SK-N-SH (cell line): Measurements from ENCODE around the gene MORC2. TPM values are rescaled to one million over a fixed set of nuclear protein-coding genes. Genes with fewer than 3 reads are reported as not detected.

Experiments used
- CTCF ChIA-PET: fragments of 300-600, 350-600 bp; formaldehyde crosslinking; extraction: SDS; loops from one replicate; lab custom pipeline; 2021; lab: Yijun Ruan, JAX
- POLR2A ChIA-PET: fragments of 350-600 bp; sonication (Branson Sonifier 250); formaldehyde crosslinking; extraction: SDS; loops from one replicate; lab custom pipeline; 2020; ENCODE audit warnings: antibody characterized with exemption, inconsistent platforms; lab: Yijun Ruan, JAX
- DNase-seq: peaks from one replicate; pipeline ENCODE4 v3.0.0; 2012
- H2AFZ ChIP-seq: fragments of 200-600 bp; sonication (generic); 2 replicates; pipeline ENCODE4 v1.8.1; 2016; ENCODE audit warnings: antibody characterized with exemption, mild to moderate bottlenecking, low read depth
- H3F3A ChIP-seq: fragments of 200-600 bp; sonication (generic); replicated peaks from 2 replicates; pipeline ENCODE3; 2016; ENCODE audit warnings: antibody characterized with exemption, mild to moderate bottlenecking; ENCODE audit not compliant: insufficient read depth
- H3K27ac ChIP-seq, 2 experiments: fragments of 200-500 bp in 1 of 2; fragments of 200-600 bp in 1 of 2; sonication (Bioruptor generic) in 1 of 2; sonication (generic), shearing (Covaris generic) in 1 of 2; 2 replicates each; pipeline versions ENCODE4 v1.5.1 to v1.6.1; 2014 to 2016; ENCODE audit warnings: low read depth in 2 of 2, inconsistent platforms in 1 of 2, low read length in 1 of 2, mild to moderate bottlenecking in 1 of 2, mixed read lengths in 1 of 2
- H3K27me3 ChIP-seq: fragments of 200-600 bp; sonication (generic), shearing (Covaris generic); 2 replicates; pipeline ENCODE4 v1.6.1; 2016; ENCODE audit warnings: mixed run types; ENCODE audit not compliant: insufficient read depth
- H3K36me3 ChIP-seq, 2 experiments: fragments of 200-500 bp in 1 of 2; fragments of 200-600 bp in 1 of 2; sonication (Bioruptor generic) in 1 of 2; sonication (generic) in 1 of 2; replicated peaks in 1 of 2; 2 replicates each; pipeline versions ENCODE3 to v1.5.1; 2014 to 2016; ENCODE audit warnings: low read length in 1 of 2, mild to moderate bottlenecking in 1 of 2; ENCODE audit not compliant: insufficient read depth in 2 of 2, control insufficient read depth in 1 of 2
- H3K4me1 ChIP-seq, 2 experiments: fragments of 200-500 bp in 1 of 2; fragments of 200-600 bp in 1 of 2; sonication (Bioruptor generic) in 1 of 2; sonication (generic), shearing (Covaris generic) in 1 of 2; 2 replicates each; pipeline versions ENCODE4 v1.5.1 to v1.6.1; 2014 to 2016; ENCODE audit warnings: low read depth in 1 of 2, low read length in 1 of 2, mixed run types in 1 of 2; ENCODE audit not compliant: insufficient read depth in 2 of 2, control insufficient read depth in 1 of 2
- H3K4me2 ChIP-seq: fragments of 200-600 bp; sonication (generic), shearing (Covaris generic); 2 replicates; pipeline ENCODE4 v1.6.1; 2017; ENCODE audit warnings: mixed run types
- H3K4me3 ChIP-seq, 2 experiments: fragments of 200-500 bp in 1 of 2; fragments of 200-600 bp in 1 of 2; sonication (Bioruptor generic) in 1 of 2; sonication (generic), shearing (Covaris generic) in 1 of 2; 2 replicates each; pipeline versions ENCODE4 v1.5.1 to v1.8.1; 2014 to 2016; ENCODE audit warnings: low read depth in 2 of 2, inconsistent platforms in 1 of 2, low read length in 1 of 2, mild to moderate bottlenecking in 1 of 2, mixed read lengths in 1 of 2, moderate library complexity in 1 of 2
- H3K79me2 ChIP-seq: fragments of 200-600 bp; sonication (generic); 2 replicates; pipeline ENCODE4 v1.8.1; 2017; ENCODE audit warnings: mild to moderate bottlenecking; ENCODE audit not compliant: insufficient read depth
- H3K9ac ChIP-seq: fragments of 200-600 bp; sonication (generic); 2 replicates; pipeline ENCODE4 v1.6.1; 2017; ENCODE audit warnings: mixed run types
- H3K9me2 ChIP-seq: fragments of 200-600 bp; sonication (generic); 2 replicates; pipeline ENCODE4 v1.6.1; 2017; ENCODE audit warnings: mixed run types
- H3K9me3 ChIP-seq: fragments of 200-600 bp; sonication (generic); 2 replicates; pipeline ENCODE4 v1.6.1; 2017; ENCODE audit warnings: mixed run types, mild to moderate bottlenecking, moderate library complexity
- H4K20me1 ChIP-seq: fragments of 200-600 bp; sonication (generic); 2 replicates; pipeline ENCODE4 v1.6.1; 2017; ENCODE audit warnings: mild to moderate bottlenecking, mixed run types; ENCODE audit not compliant: insufficient read depth
- CTCF ChIP-seq: fragments of 200-600 bp; sonication (generic); IDR thresholded peaks from 2 replicates; pipeline ENCODE4 v1.6.1; 2017; ENCODE audit warnings: antibody characterized with exemption, mild to moderate bottlenecking, moderate library complexity
- ELF1 ChIP-seq: IDR thresholded peaks from 2 replicates; pipeline ENCODE4 v1.4.0; 2012
- EP300 ChIP-seq, 2 experiments: IDR thresholded peaks; 2 replicates each; pipeline versions ENCODE4 v1.4.0 to v1.6.1; 2012; ENCODE audit warnings: borderline replicate concordance in 1 of 2, low read depth in 1 of 2, low read length in 1 of 2
- FOSL2 ChIP-seq: IDR thresholded peaks from 2 replicates; pipeline ENCODE4 v1.4.0; 2012; ENCODE audit warnings: low read depth, mild to moderate bottlenecking, moderate library complexity, borderline replicate concordance
- FOXJ3 ChIP-seq: sonication (generic); formaldehyde crosslinking; IDR thresholded peaks from 2 replicates; pipeline ENCODE4 v1.5.1; 2020; ENCODE audit warnings: mild to moderate bottlenecking, missing genetic modification reagents
- FOXM1 ChIP-seq: IDR thresholded peaks from 2 replicates; pipeline ENCODE4 v1.4.0; 2012; ENCODE audit warnings: low read depth, mild to moderate bottlenecking
- GABPA ChIP-seq: IDR thresholded peaks from 2 replicates; pipeline ENCODE4 v1.4.0; 2012; ENCODE audit warnings: low read depth, mild to moderate bottlenecking
- IRF3 ChIP-seq: fragments of 150-350 bp; IDR thresholded peaks from 2 replicates; pipeline ENCODE4 v1.6.1; 2016; ENCODE audit warnings: mild to moderate bottlenecking, low read depth, low read length
- MAX ChIP-seq: IDR thresholded peaks from 2 replicates; pipeline ENCODE4 v1.4.0; 2012; ENCODE audit warnings: low read depth
- NFIC ChIP-seq: IDR thresholded peaks from 2 replicates; pipeline ENCODE4 v1.4.0; 2012; ENCODE audit warnings: borderline replicate concordance
- POLR2AphosphoS5 ChIP-seq: IDR thresholded peaks from 2 replicates; pipeline ENCODE4 v1.6.1; 2012; ENCODE audit warnings: low read depth, low read length
- REST ChIP-seq: IDR thresholded peaks from 2 replicates; pipeline ENCODE4 v1.6.1; 2012; ENCODE audit warnings: mild to moderate bottlenecking, low read depth, low read length, moderate library complexity
- USF2 ChIP-seq: fragments of 150-350 bp; IDR thresholded peaks from 2 replicates; pipeline ENCODE4 v1.6.1; 2017; ENCODE audit warnings: antibody characterized with exemption, low read length, low read depth, borderline replicate concordance
- YY1 ChIP-seq: IDR thresholded peaks from 2 replicates; pipeline ENCODE4 v1.4.0; 2012; ENCODE audit warnings: low read depth, mild to moderate bottlenecking
- WGBS: methylation state at CpG from one replicate; pipeline ENCODE4 v1.1.6; 2017; ENCODE audit warnings: low lambda C conversion rate; 5-methylcytosine and 5-hydroxymethylcytosine counted together
- polyA plus RNA-seq, 3 experiments: library from polyadenylated mRNA; depleted of rRNA; stranded (reverse); fragments of >200 nt; gene quantifications; 2 replicates each; pipeline ENCODE4 v1.2.3, GENCODE V29; 2012

The MORC2 gene
- polyA plus RNA-seq, 1 of the 3 experiments (the other 2 are of a cell fraction) = 8.3 TPM

GRCh38 chr22:30906946-30907345, 61.6 kb downstream of the MORC2 start:
- POLR2A ChIA-PET = no interaction called here
- Histone ChIP-seq H3K9me3 (no peaks in the 10 kb centered on the region), H3K27me3 (no peaks in the 10 kb centered on the region), H3K4me3 (no peak overlapping the region), H3K27ac (no peak overlapping the region), H3K79me2 (no peaks in the 10 kb centered on the region), H3K4me2 (no peak overlapping the region), H3K36me3 (no peaks in the 10 kb centered on the region), H2AFZ (no peak overlapping the region), H4K20me1 (no peaks in the 10 kb centered on the region), H3F3A (no peaks in the 10 kb centered on the region), H3K4me1 (no peaks in the 10 kb centered on the region), H3K9ac (no peak overlapping the region), H3K9me2 (no peaks in the 10 kb centered on the region)
- CTCF ChIA-PET = interaction anchor here (1.0 to 6.7 kb wide), 6 partner anchors 14 to 366 kb away, joined by 3 to 46 read pairs (median 4); no protein-coding TSS in a partner anchor
- no CpG with 5 or more reads among the region's 1 CpG for WGBS
- DNase-seq = no peak
- TF ChIP-seq ELF1 (no peak), USF2 (no peak), MAX (no peak), NFIC (no peak), CTCF (no peak), IRF3 (no peak), REST (no peak), FOSL2 (no peak), EP300 (IDR thresholded peaks at IDR 0.05; ENCODE audit: borderline replicate concordance in 1 of 2, low read depth in 1 of 2, low read length in 1 of 2) (no peak), FOXJ3 (no peak), YY1 (no peak), GABPA (no peak), FOXM1 (no peak), POLR2AphosphoS5 (no peak)
